Esophagus squamous epithelium (tissue), 5 donors: Measurements from ENCODE around the gene ASL. TPM values are rescaled to one million over a fixed set of nuclear protein-coding genes. Genes with fewer than 3 reads are reported as not detected.
A peak's percentile ranks its signal among the peaks of the same experiment; 100 is the strongest.
"Not testable (repeated sequence)": the region's sequence is repeated elsewhere in the genome, so short reads cannot be mapped to it uniquely, and the experiment has no call there.

Experiments
- DNase-seq: peaks from one replicate; lab custom pipeline; 2025; lab: John Stamatoyannopoulos, UW
- H3K27ac ChIP-seq, 4 donors: fragments of 200-600 bp; sonication (generic); one replicate each; pipeline ENCODE4 v1.5.1; 2016 to 2019; ENCODE audit warnings: mild to moderate bottlenecking in 1 of 4
- H3K27me3 ChIP-seq, 4 donors: fragments of 200-600 bp; sonication (generic); 1 replicate in 3 of 4; 2 replicates in 1 of 4; pipeline versions ENCODE4 v1.5.1 to v1.6.0; 2017 to 2021; ENCODE audit warnings: antibody characterized with exemption in 1 of 4
- H3K36me3 ChIP-seq, 3 donors: fragments of 200-600 bp; sonication (generic); one replicate each; pipeline ENCODE4 v1.5.1; 2016 to 2019
- H3K4me1 ChIP-seq, 3 donors: fragments of 200-600 bp; sonication (generic); one replicate each; pipeline ENCODE4 v1.5.1; 2017 to 2019
- H3K4me3 ChIP-seq, 4 donors: fragments of 200-600 bp; sonication (generic); 1 replicate in 3 of 4; 2 replicates in 1 of 4; pipeline ENCODE4 v1.5.1; 2016 to 2019; ENCODE audit warnings: mild to moderate bottlenecking in 2 of 4, moderate library complexity in 1 of 4
- H3K9me3 ChIP-seq, 3 donors: fragments of 200-600 bp; sonication (generic); one replicate each; pipeline ENCODE4 v1.5.1; 2016 to 2019
- CTCF ChIP-seq, 6 experiments: fragments of 450-650 bp in 4 of 6; fragments of 200-600 bp in 2 of 6; sonication (generic) in 2 of 6; IDR thresholded peaks; one replicate each; pipeline ENCODE4 v1.5.1; 2016 to 2019; ENCODE audit warnings: antibody characterized with exemption in 6 of 6, mild to moderate bottlenecking in 4 of 6, moderate library complexity in 4 of 6
- POLR2A ChIP-seq, 4 donors: fragments of 450-650 bp; IDR thresholded peaks; one replicate each; pipeline ENCODE4 v1.6.1; 2017; ENCODE audit warnings: antibody characterized with exemption in 4 of 4, mild to moderate bottlenecking in 4 of 4, moderate library complexity in 3 of 4
- WGBS, 2 donors: methylation state at CpG; one replicate each; pipeline ENCODE4 v1.1.5; 2018; 5-methylcytosine and 5-hydroxymethylcytosine counted together
- intact Hi-C: fragments of 100-400 bp; cut with DNase I; formaldehyde crosslinking; loops from one replicate; pipeline ENCODE4 v1.15.0; 2022
- total RNA-seq, 4 donors: library from RNA; depleted of rRNA; stranded (reverse); fragments of >200 nt; gene quantifications; one replicate each; pipeline ENCODE4 v1.1.0, GENCODE V29; 2016
- donor health status: DM: yes; HTN: yes; CAD: no.

Gene ASL
- total RNA-seq, 4 donors from 2014 or later, result 32.3 to 40.7 (median 37.7) TPM

GRCh38 chr7:66099551-66100407 is 24.2 kb downstream of the ASL start:
- 0 to 2% methylated on average over 15 of the region's 15 CpGs for WGBS, 2 donors
- no peaks in the 10 kb centered on the region for H3K9me3 ChIP-seq
- H3K4me1 ChIP-seq, result peaks cover 0 to 17% (median 5%) of the 10 kb centered on the region in 3 donors
- intact Hi-C loops, result no loop called here
- peak overlapping the region; percentile 24 to 57 (median 46) for H3K4me3 ChIP-seq
- peak overlapping the region; percentile 84 to 92 (median 88) for H3K27ac ChIP-seq
- no peaks in the 10 kb centered on the region for H3K36me3 ChIP-seq
- peak; percentile 1 for DNase-seq
- H3K27me3 ChIP-seq, result no peaks in the 10 kb centered on the region
- TF ChIP-seq CTCF (IDR thresholded peaks at IDR 0.05) (no peak), POLR2A (IDR thresholded peaks at IDR 0.05) (peak in 2 of 4 donors; percentile 18 to 56)

GRCh38 chr7:66100408-66101050 is 24.9 kb downstream of the ASL start:
- Histone ChIP-seq H3K9me3 (no peaks in the 10 kb centered on the region), H3K4me3 (peak overlapping the region; percentile 24 to 57 (median 46)), H3K4me1 (peaks cover 0 to 17% (median 5%) of the 10 kb centered on the region in 3 donors), H3K27me3 (no peaks in the 10 kb centered on the region), H3K36me3 (no peaks in the 10 kb centered on the region), H3K27ac (peak overlapping the region; percentile 84 to 92 (median 88))
- DNase-seq, result no peak
- 52 to 61% methylated on average over 12 of the region's 12 CpGs for WGBS, 2 donors
- intact Hi-C loops, result no loop called here
- TF ChIP-seq CTCF (IDR thresholded peaks at IDR 0.05), result no peak
- TF ChIP-seq POLR2A (IDR thresholded peaks at IDR 0.05), result no peak

DNA sequence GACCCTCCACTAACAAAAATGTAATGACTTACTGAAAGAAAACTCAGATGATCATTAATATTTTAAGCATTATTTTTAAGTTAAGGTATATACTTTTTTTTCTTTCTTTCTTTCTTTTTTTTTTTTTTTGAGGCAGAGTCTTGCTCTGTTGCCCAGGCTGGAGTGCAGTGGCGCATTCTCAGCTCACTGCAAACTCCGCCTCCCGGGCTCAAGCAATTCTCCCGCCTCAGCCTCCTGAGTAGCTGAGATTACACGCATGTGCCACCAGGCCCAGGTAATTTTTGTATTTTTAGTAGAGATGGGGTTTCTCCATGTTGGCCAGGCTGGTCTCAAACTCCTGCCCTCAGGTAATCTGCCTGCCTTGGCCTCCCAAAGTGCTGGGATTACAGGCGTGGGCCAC is 26.5 kb downstream of the ASL start:
- H3K4me3 ChIP-seq, H3K36me3 ChIP-seq, DNase-seq, H3K27me3 ChIP-seq, intact Hi-C loops, H3K9me3 ChIP-seq, H3K27ac ChIP-seq: not testable (repeated sequence)
- peaks cover 0 to 17% (median 5%) of the 10 kb centered on the region in 3 donors for H3K4me1 ChIP-seq
- WGBS, 2 donors, result 95 to 100% methylated on average over 4 to 6 of the region's 6 CpGs

- H3K27me3 ChIP-seq, H3K27ac ChIP-seq, DNase-seq, H3K4me3 ChIP-seq, H3K9me3 ChIP-seq, intact Hi-C loops, H3K36me3 ChIP-seq: not testable (repeated sequence)
- peaks cover 0 to 17% (median 5%) of the 10 kb centered on the region in 3 donors for H3K4me1 ChIP-seq
- WGBS, 2 donors, result 94 to 97% methylated on average over 2 to 3 of the region's 3 CpGs
Measured at GRCh38 chr7:66103994-66104393, 28.4 kb downstream of the ASL start.

DNA sequence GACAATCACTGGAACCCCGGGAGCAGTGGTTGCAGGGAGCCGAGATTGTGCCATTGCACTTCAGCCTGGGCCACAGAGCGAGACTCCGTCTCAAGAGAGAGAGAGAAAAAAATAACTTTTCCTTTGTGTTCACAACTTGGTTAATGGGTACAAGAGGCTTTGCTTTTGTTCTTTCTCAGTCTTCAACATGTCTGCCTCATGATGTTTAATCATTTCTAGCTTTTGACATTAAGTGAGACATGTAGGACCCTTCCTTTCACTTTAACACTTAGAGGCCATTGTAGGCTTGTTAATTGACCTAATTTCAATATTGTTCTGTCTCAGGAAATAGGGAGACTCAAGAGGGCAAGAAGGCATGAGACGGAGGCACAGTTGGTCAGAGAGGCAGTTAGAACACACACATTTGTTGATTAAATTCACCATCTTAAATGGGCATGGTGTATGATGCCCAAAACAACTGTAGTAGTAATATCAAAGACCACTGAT is 29.7 kb downstream of the ASL start:
- 86 to 95% methylated on average over 5 of the region's 5 CpGs for WGBS, 2 donors
- no peak for DNase-seq

GRCh38 chr7:66108410-66108809 is 32.8 kb downstream of the ASL start:
- H3K4me1 ChIP-seq, H3K4me3 ChIP-seq, H3K9me3 ChIP-seq, intact Hi-C loops, H3K36me3 ChIP-seq, H3K27ac ChIP-seq, H3K27me3 ChIP-seq, DNase-seq: not testable (repeated sequence)
- WGBS, 2 donors, result 82 to 91% methylated on average over 5 of the region's 5 CpGs

More for the DNA sequence above, 29.7 kb downstream of the ASL start:
- H3K9me3 ChIP-seq, result no peaks in the 10 kb centered on the region
- no peak overlapping the region for H3K4me3 ChIP-seq
- no peaks in the 10 kb centered on the region for H3K36me3 ChIP-seq
- TF ChIP-seq POLR2A (IDR thresholded peaks at IDR 0.05) (no peak), CTCF (IDR thresholded peaks at IDR 0.05) (no peak)
- no peak overlapping the region for H3K27ac ChIP-seq
- H3K4me1 ChIP-seq, result peaks cover 0 to 7% (median 5%) of the 10 kb centered on the region in 3 donors
- intact Hi-C loops, result no loop called here
- H3K27me3 ChIP-seq, result no peaks in the 10 kb centered on the region
